ENCODE data around the gene SRP68. TPM values are rescaled to one million over a fixed set of nuclear protein-coding genes. Genes with fewer than 3 reads are reported as not detected.

SRP68 gene
- total and polyA plus RNA-seq, 2 of the 4 experiments (the other 2 are of a cell fraction), result 47.1 to 82.6 TPM

- no peak overlapping the region for H2BK15ac ChIP-seq (ENCODE audit: low read depth, low read length)
- TF ChIP-seq CHD1 (IDR thresholded peaks at IDR 0.05; ENCODE audit: low read depth, low read length), result no peak
- no peak for TF ChIP-seq BHLHE40 (IDR thresholded peaks at IDR 0.05; ENCODE audit: low read depth, low read length)
- no peak for TF ChIP-seq POLR2A (IDR thresholded peaks at IDR 0.05; ENCODE audit: low read depth, low read length)
- no peak overlapping the region for H3K14ac ChIP-seq (replicated peaks; ENCODE audit: low read depth, low read length)
- ChIA-PET CTCF (no interaction called here), POLR2A (ENCODE audit: unreplicated experiment) (no interaction called here)
- ATAC-seq (ENCODE audit: low read depth), result no peak
- no peak overlapping the region for H4K8ac ChIP-seq (ENCODE audit: low read depth in 2 of 2, low read length in 2 of 2)
- dilution Hi-C loops (cut with HindIII; ENCODE audit: low sequenced_read_pairs, unreplicated experiment), result no loop called here
- H2BK5ac ChIP-seq (ENCODE audit: low read depth, low read length, poor library complexity, severe bottlenecking), result no peak overlapping the region
- H3K9me1 ChIP-seq (ENCODE audit: insufficient read depth, low read length), result peaks cover 11% of the 10 kb centered on the region
- no peak overlapping the region for H2BK20ac ChIP-seq (ENCODE audit: low read depth, low read length)
- WGBS, 2 experiments (ENCODE audit: extremely low coverage in 2 of 2, insufficient read length in 1 of 2), result 5% methylated on average over 31 of the region's 41 CpGs; no CpG with 5 or more reads in 1 of the 2 experiments
- H3K9ac ChIP-seq (ENCODE audit: low read depth, low read length), result no peak overlapping the region
- H2AK9ac ChIP-seq (replicated peaks; ENCODE audit: low read depth, low read length, poor library complexity), result no peak overlapping the region
- H3K79me1 ChIP-seq (ENCODE audit: low read depth in 1 of 2, low read length in 2 of 2), result peaks cover 0 to 14% of the 10 kb centered on the region in 2 experiments; a peak in 2 of 4 replicates
- no peaks in the 10 kb centered on the region for H3K36me3 ChIP-seq (ENCODE audit: control insufficient read depth, insufficient read depth, low read length)
- no peaks in the 10 kb centered on the region for H3K9me3 ChIP-seq (ENCODE audit: control insufficient read depth, insufficient read depth, low read length)
- H3K4me2 ChIP-seq (ENCODE audit: low read depth, low read length), result no peak overlapping the region
- intact Hi-C loops (cut with micrococcal nuclease), result loop anchor here (10.0 kb wide), 1 partner anchor 171 kb away; the partner anchor contains the start of gene MRPL38
- no peak overlapping the region for H2BK120ac ChIP-seq (ENCODE audit: low read depth, low read length)
- H3K18ac ChIP-seq (ENCODE audit: low read depth, low read length), result no peak overlapping the region
- no peak overlapping the region for H3K4ac ChIP-seq (ENCODE audit: low read depth, low read length)
- DNase-seq, result no peak
- no peak overlapping the region for H4K5ac ChIP-seq (ENCODE audit: low read depth, low read length)
- peaks cover 14% of the 10 kb centered on the region for H4K20me1 ChIP-seq (ENCODE audit: insufficient read depth, low read length)
- no peak overlapping the region for H4K91ac ChIP-seq (ENCODE audit: insufficient read depth, low read depth, low read length)
- H2AK5ac ChIP-seq (ENCODE audit: low read depth, low read length), result no peak overlapping the region
- H3K56ac ChIP-seq (ENCODE audit: extremely low read depth, insufficient read depth, low read length), result no peak overlapping the region
- peaks cover 3% of the 10 kb centered on the region; the same call in 1 of the 2 replicates for H3K4me1 ChIP-seq (ENCODE audit: control insufficient read depth, insufficient read depth, low read length)
- in situ Hi-C loops (cut with MboI; ENCODE audit: low sequenced_read_pairs), result no loop called here
- BruUV-seq (replicated peaks), result no TSS peak
- H3K4me3 ChIP-seq (ENCODE audit: insufficient read depth, low read depth, low read length), result no peak overlapping the region
- H2AFZ ChIP-seq (replicated peaks; ENCODE audit: low read length, poor library complexity), result peak overlapping the region; percentile 46
- peaks cover 66% of the 10 kb centered on the region for H3K27me3 ChIP-seq (ENCODE audit: control insufficient read depth, insufficient read depth, low read length)
- no peak overlapping the region for H3K23ac ChIP-seq (ENCODE audit: low read depth, low read length)
- no peak overlapping the region for H3K27ac ChIP-seq (ENCODE audit: insufficient read depth, low read length)
Observed at GRCh38 chr17:76076146-76076764, 3.9 kb upstream of the SRP68 start.

Data from IMR-90 (cell line).